Endothelial cell of umbilical vein (primary cell): Measurements from ENCODE around the gene C11orf21. TPM values are rescaled to one million over a fixed set of nuclear protein-coding genes. Genes with fewer than 3 reads are reported as not detected.

Source experiments
- BruUV-seq: library from RNA; stranded (reverse); fragments of 400-500 nt; replicated peaks from 2 replicates; lab custom pipeline; 2021; lab: Mats Ljungman, UMichigan
- CTCF ChIA-PET: fragments of 300-600, 350-600 bp; sonication (Branson Sonifier 250); formaldehyde crosslinking; loops from one replicate; lab custom pipeline; 2021; ENCODE audit warnings: antibody characterized with exemption, inconsistent platforms; lab: Charles Lee
- POLR2A ChIA-PET: fragments of 300-600, 350-600 bp; sonication (Branson Sonifier 250); formaldehyde crosslinking; loops from one replicate; lab custom pipeline; 2021; ENCODE audit warnings: antibody characterized with exemption, inconsistent platforms; lab: Charles Lee
- DNase-seq: peaks from one replicate; pipeline ENCODE4 v3.0.0-alpha.2; 2011; ENCODE audit warnings: low read depth, low spot score
- FAIRE-seq: peaks from 2 replicates; lab custom pipeline; 2011; peaks lifted over from hg19 to GRCh38; lab: Jason Lieb, UNC
- H2AFZ ChIP-seq: 2 replicates; pipeline ENCODE4 v1.6.0; 2012; ENCODE audit warnings: low read depth, low read length, control low read depth, inconsistent platforms
- H3K27ac ChIP-seq: 2 replicates; pipeline ENCODE4 v1.5.1; 2011; ENCODE audit warnings: low read depth, mild to moderate bottlenecking, control low read depth, low read length, moderate library complexity; ENCODE audit not compliant: insufficient read depth
- H3K27me3 ChIP-seq, 2 experiments: 2 replicates each; pipeline versions ENCODE4 v1.6.0 to v1.6.1; 2011; ENCODE audit warnings: low read length in 2 of 2, mixed read lengths in 1 of 2; ENCODE audit not compliant: control insufficient read depth in 2 of 2, insufficient read depth in 2 of 2
- H3K36me3 ChIP-seq, 2 experiments: 2 replicates in 1 of 2; 3 replicates in 1 of 2; pipeline ENCODE4 v1.5.1; 2011; ENCODE audit warnings: low read length in 2 of 2, mild to moderate bottlenecking in 1 of 2, moderate library complexity in 1 of 2; ENCODE audit not compliant: control insufficient read depth in 2 of 2, insufficient read depth in 2 of 2; ENCODE audit errors: extremely low read depth in 1 of 2
- H3K4me1 ChIP-seq: 3 replicates; pipeline ENCODE4 v1.5.1; 2011; ENCODE audit warnings: mild to moderate bottlenecking, low read length; ENCODE audit not compliant: control insufficient read depth, insufficient read depth; ENCODE audit errors: extremely low read depth
- H3K4me2 ChIP-seq: 2 replicates; pipeline ENCODE4 v1.6.1; 2011; ENCODE audit warnings: low read length, control low read depth, mixed read lengths; ENCODE audit not compliant: insufficient read depth
- H3K4me3 ChIP-seq, 3 experiments: fragments of 200-600 bp in 1 of 3; sonication (generic), shearing (Covaris generic) in 1 of 3; replicated peaks in 1 of 3; 2 replicates each; pipeline ENCODE4 v1.5.1; 2011 to 2016; ENCODE audit warnings: control low read depth in 3 of 3, low read length in 3 of 3, mild to moderate bottlenecking in 2 of 3, inconsistent platforms in 1 of 3, low read depth in 1 of 3, moderate library complexity in 1 of 3; ENCODE audit not compliant: insufficient read depth in 1 of 3
- H3K79me2 ChIP-seq: 2 replicates; pipeline ENCODE4 v1.6.0; 2012; ENCODE audit warnings: low read length, inconsistent platforms; ENCODE audit not compliant: control insufficient read depth, insufficient read depth
- H3K9ac ChIP-seq: replicated peaks from 2 replicates; pipeline ENCODE3; 2011; ENCODE audit warnings: low read length, control low read depth; ENCODE audit not compliant: insufficient read depth; ENCODE audit errors: extremely low read depth
- H3K9me1 ChIP-seq: replicated peaks from 3 replicates; pipeline ENCODE4 v1.6.0; 2011; ENCODE audit warnings: mild to moderate bottlenecking, low read length; ENCODE audit not compliant: control insufficient read depth, insufficient read depth; ENCODE audit errors: extremely low read depth
- H3K9me3 ChIP-seq: replicated peaks from 2 replicates; pipeline ENCODE4 v1.5.1; 2012; ENCODE audit warnings: low read length, inconsistent platforms; ENCODE audit not compliant: control insufficient read depth, insufficient read depth
- H4K20me1 ChIP-seq: replicated peaks from 2 replicates; pipeline ENCODE3; 2011; ENCODE audit warnings: mild to moderate bottlenecking, low read length; ENCODE audit not compliant: control insufficient read depth, insufficient read depth; ENCODE audit errors: extremely low read depth
- CTCF ChIP-seq, 2 donors: IDR thresholded peaks; 1 replicate in 1 of 2; 2 replicates in 1 of 2; pipeline ENCODE4 v1.5.1; 2011; ENCODE audit warnings: low read length in 2 of 2, mild to moderate bottlenecking in 2 of 2, moderate library complexity in 2 of 2, control low read depth in 1 of 2, inconsistent platforms in 1 of 2, low read depth in 1 of 2; ENCODE audit not compliant: insufficient read depth in 1 of 2; ENCODE audit errors: extremely low read depth in 1 of 2
- EZH2 ChIP-seq: IDR thresholded peaks from 2 replicates; pipeline ENCODE4 v1.6.1; 2012; ENCODE audit warnings: borderline replicate concordance, low read depth, mild to moderate bottlenecking, moderate library complexity, low read length, inconsistent platforms; ENCODE audit not compliant: severe bottlenecking
- FOS ChIP-seq: IDR thresholded peaks from 2 replicates; pipeline ENCODE4 v1.6.1; 2011; ENCODE audit warnings: mild to moderate bottlenecking, low read length, moderate library complexity, borderline replicate concordance; ENCODE audit not compliant: insufficient read depth
- GATA2 ChIP-seq: IDR thresholded peaks from 2 replicates; pipeline ENCODE4 v1.7.0; 2011; ENCODE audit warnings: low read depth, mild to moderate bottlenecking, moderate library complexity, mixed read lengths, low read length; ENCODE audit not compliant: insufficient read length, insufficient read depth
- JUN ChIP-seq: IDR thresholded peaks from 2 replicates; pipeline ENCODE4 v1.6.1; 2011; ENCODE audit warnings: borderline replicate concordance, low read depth; ENCODE audit not compliant: insufficient read length, insufficient read depth
- MAX ChIP-seq: IDR thresholded peaks from 2 replicates; pipeline ENCODE4 v1.6.1; 2011; ENCODE audit not compliant: insufficient read depth, insufficient read length
- MYC ChIP-seq: IDR thresholded peaks from one replicate; pipeline ENCODE4 v1.6.1; 2011; ENCODE audit warnings: mild to moderate bottlenecking, low read depth, low read length
- POLR2A ChIP-seq: IDR thresholded peaks from 2 replicates; pipeline ENCODE4 v1.6.1; 2012; ENCODE audit warnings: low read depth, mild to moderate bottlenecking, control low read depth, low read length
- POLR2AphosphoS5 ChIP-seq: IDR thresholded peaks from 2 replicates; pipeline ENCODE4 v1.6.1; 2012; ENCODE audit warnings: low read depth, mild to moderate bottlenecking, control low read depth, low read length, moderate library complexity; ENCODE audit not compliant: insufficient read depth
- dilution Hi-C: fragments of 300-500 bp; cut with MboI; formaldehyde crosslinking; loops from one replicate; pipeline ENCODE4 v1.15.0; 2019; ENCODE audit warnings: low sequenced_read_pairs; ENCODE audit not compliant: extremely low pct_ligation_motif_present
- intact Hi-C: fragments of 100-400 bp; cut with micrococcal nuclease; formaldehyde crosslinking; loops from one replicate; pipeline ENCODE4 v1.10.0; 2022
- polyA plus RNA-seq, 4 experiments: library from polyadenylated mRNA; depleted of rRNA in 3 of 4; stranded (reverse) in 3 of 4; unstranded in 1 of 4; fragments of >200 nt; gene quantifications; 2 replicates each; pipeline versions ENCODE4 v1.2.1 to v1.2.3, GENCODE V29; 2011 to 2012; ENCODE audit warnings: missing spikeins in 1 of 4
- total RNA-seq: library from RNA; stranded (reverse); gene quantifications from 2 replicates; pipeline ENCODE4 v1.2.3, GENCODE V29; 2021

The C11orf21 gene
- total and polyA plus RNA-seq, 2 donors (not counting 3 experiments of a cell fraction or from before 2014, with no cell fraction given), result not detected

- H3K4me2 ChIP-seq, result no peak overlapping the region
- H4K20me1 ChIP-seq, result no peaks in the 10 kb centered on the region
- H3K4me3 ChIP-seq, result no peak overlapping the region
- H2AFZ ChIP-seq, result no peak overlapping the region
- H3K9ac ChIP-seq, result no peak overlapping the region
- H3K9me1 ChIP-seq, result no peaks in the 10 kb centered on the region
- no peaks in the 10 kb centered on the region for H3K4me1 ChIP-seq
- no peaks in the 10 kb centered on the region for H3K79me2 ChIP-seq
- TF ChIP-seq CTCF (IDR thresholded peaks at IDR 0.05; ENCODE audit: extremely low read depth in 1 of 2, insufficient read depth in 1 of 2, low read depth in 1 of 2, low read length in 2 of 2) (no peak), MYC (no peak), JUN (no peak), EZH2 (no peak), POLR2A (no peak), POLR2AphosphoS5 (no peak), MAX (no peak), GATA2 (no peak), FOS (no peak)
- FAIRE-seq, result no peak
- intact Hi-C loops, result no loop called here
- BruUV-seq, result no TSS peak
- no peaks in the 10 kb centered on the region for H3K9me3 ChIP-seq
- H3K36me3 ChIP-seq, result no peaks in the 10 kb centered on the region
- DNase-seq, result no peak
- dilution Hi-C loops, result no loop called here
- ChIA-PET POLR2A (interaction anchor here (1.1 kb wide), 1 partner anchor 65 kb away, joined by 7 read pairs; no protein-coding TSS in a partner anchor), CTCF (interaction anchor here (1.1 kb wide), 1 partner anchor 9 kb away, joined by 4 read pairs; no protein-coding TSS in a partner anchor)
- no peaks in the 10 kb centered on the region for H3K27me3 ChIP-seq
- no peak overlapping the region for H3K27ac ChIP-seq
These were observed 12.4 kb upstream of the C11orf21 start for GRCh38 chr11:2314136-2314524.
